GM12878 (cell line): ENCODE data around the gene GGNBP2. TPM values are rescaled to one million over a fixed set of nuclear protein-coding genes. Genes with fewer than 3 reads are reported as not detected.

ENCODE experiments used
- ATAC-seq: fragments of 200-7000 bp; cut with Tn5 transposase; 3 replicates; pipeline ENCODE4 v1.9.1; 2020; ENCODE audit warnings: mild to moderate bottlenecking, moderate library complexity
- BruUV-seq: library from RNA; stranded (reverse); fragments of 400-500 nt; replicated peaks from 2 replicates; lab custom pipeline; 2021; lab: Mats Ljungman, UMichigan
- CTCF ChIA-PET: fragments of 300-600 bp; sonication (Branson Sonifier 250); formaldehyde crosslinking; extraction: SDS; loops from one replicate; lab custom pipeline; 2021; ENCODE audit warnings: inconsistent platforms; lab: Yijun Ruan, JAX
- POLR2A ChIA-PET: fragments of 350-600 bp; formaldehyde crosslinking; extraction: SDS; loops from one replicate; lab custom pipeline; 2021; ENCODE audit warnings: inconsistent platforms; lab: Charles Lee
- RAD21 ChIA-PET: fragments of 300-600 bp; sonication (Branson Sonifier 250); formaldehyde crosslinking; loops from one replicate; lab custom pipeline; 2023; ENCODE audit warnings: antibody characterized with exemption; ENCODE audit not compliant: unreplicated experiment; lab: Charles Lee
- SMC1A ChIA-PET: fragments of 300-600 bp; sonication (Branson Sonifier 250); formaldehyde crosslinking; loops from one replicate; lab custom pipeline; 2023; ENCODE audit not compliant: unreplicated experiment, uncharacterized antibody; lab: Charles Lee
- DNase-seq: peaks from one replicate; pipeline ENCODE4 v3.0.0-alpha.2; 2011; ENCODE audit warnings: low read depth, low spot score
- FAIRE-seq: peaks from 3 replicates; lab custom pipeline; 2011; peaks lifted over from hg19 to GRCh38; lab: Jason Lieb, UNC
- H2AFZ ChIP-seq: 2 replicates; pipeline ENCODE4 v1.6.0; 2011; ENCODE audit warnings: low read depth, low read length, control low read depth; ENCODE audit not compliant: control insufficient read depth
- H3K27ac ChIP-seq: 2 replicates; pipeline ENCODE4 v1.5.1; 2011; ENCODE audit warnings: control low read depth; ENCODE audit not compliant: control insufficient read depth, insufficient read depth
- H3K27me3 ChIP-seq, 2 experiments: replicated peaks in 1 of 2; 2 replicates each; pipeline versions ENCODE4 v1.6.0 to v1.6.1; 2011; ENCODE audit warnings: low read length in 1 of 2; ENCODE audit not compliant: control insufficient read depth in 2 of 2, insufficient read depth in 2 of 2
- H3K36me3 ChIP-seq, 2 experiments: 2 replicates each; pipeline ENCODE4 v1.5.1; 2011; ENCODE audit warnings: low read length in 1 of 2; ENCODE audit not compliant: control insufficient read depth in 2 of 2, insufficient read depth in 2 of 2
- H3K4me1 ChIP-seq: 2 replicates; pipeline ENCODE4 v1.6.1; 2011; ENCODE audit warnings: mild to moderate bottlenecking, low read length, moderate library complexity, mixed read lengths; ENCODE audit not compliant: control insufficient read depth, insufficient read depth
- H3K4me2 ChIP-seq: 2 replicates; pipeline ENCODE4 v1.6.0; 2011; ENCODE audit warnings: control low read depth; ENCODE audit not compliant: control insufficient read depth, insufficient read depth
- H3K4me3 ChIP-seq: fragments of 200-600 bp; sonication (generic); 2 replicates; pipeline ENCODE4 v1.5.1; 2016
- H3K79me2 ChIP-seq: 2 replicates; pipeline ENCODE4 v1.6.0; 2011; ENCODE audit warnings: low read length; ENCODE audit not compliant: control insufficient read depth, insufficient read depth
- H3K9ac ChIP-seq: 2 replicates; pipeline ENCODE4 v1.8.0; 2011; ENCODE audit warnings: low read length, control low read depth, mixed read lengths; ENCODE audit not compliant: control insufficient read depth, insufficient read depth
- H3K9me3 ChIP-seq: replicated peaks from 3 replicates; pipeline ENCODE4 v1.5.1; 2011; ENCODE audit warnings: mild to moderate bottlenecking, low read length; ENCODE audit not compliant: control insufficient read depth, insufficient read depth
- H4K20me1 ChIP-seq: 2 replicates; pipeline ENCODE4 v1.6.0; 2011; ENCODE audit not compliant: control insufficient read depth, insufficient read depth
- ASH2L ChIP-seq: fragments of 300-600, 200-600 bp; sonication (generic); IDR thresholded peaks from 2 replicates; pipeline ENCODE4 v1.6.1; 2017; ENCODE audit warnings: low read depth, mild to moderate bottlenecking, borderline replicate concordance
- ATF7 ChIP-seq: fragments of 450-650 bp; IDR thresholded peaks from 2 replicates; pipeline ENCODE4 v1.6.1; 2016; ENCODE audit warnings: low read depth, mild to moderate bottlenecking
- CREM ChIP-seq: IDR thresholded peaks from 2 replicates; pipeline ENCODE4 v1.6.1; 2014; ENCODE audit warnings: antibody characterized with exemption, low read depth
- DPF2 ChIP-seq: fragments of 450-650 bp; IDR thresholded peaks from 2 replicates; pipeline ENCODE4 v1.6.1; 2017; ENCODE audit warnings: mild to moderate bottlenecking
- EP300 ChIP-seq, 2 experiments: fragments of 150-350 bp in 1 of 2; IDR thresholded peaks; 2 replicates each; pipeline ENCODE4 v1.6.1; 2011 to 2012; ENCODE audit warnings: low read depth in 2 of 2, low read length in 2 of 2, borderline replicate concordance in 1 of 2, improper control_type of control experiment in 1 of 2, inconsistent platforms in 1 of 2; ENCODE audit not compliant: control insufficient read depth in 1 of 2
- HDAC2 ChIP-seq: fragments of 200-600 bp; sonication (generic); IDR thresholded peaks from 2 replicates; pipeline ENCODE4 v1.6.1; 2017
- HSF1 ChIP-seq: fragments of 150-350 bp; IDR thresholded peaks from 2 replicates; pipeline ENCODE4 v1.6.1; 2014; ENCODE audit warnings: mild to moderate bottlenecking, low read depth, low read length
- KDM1A ChIP-seq: fragments of 200-600 bp; sonication (generic); IDR thresholded peaks from 2 replicates; pipeline ENCODE4 v1.6.1; 2016; ENCODE audit warnings: borderline replicate concordance
- MEF2A ChIP-seq: IDR thresholded peaks from 2 replicates; pipeline ENCODE4 v1.6.1; 2011; ENCODE audit warnings: low read depth, mild to moderate bottlenecking, low read length, moderate library complexity; ENCODE audit not compliant: insufficient read depth
- NFYB ChIP-seq: IDR thresholded peaks from 2 replicates; pipeline ENCODE4 v1.6.1; 2011; ENCODE audit warnings: low read depth, mild to moderate bottlenecking, low read length, improper control_type of control experiment, moderate library complexity; ENCODE audit not compliant: insufficient read depth
- PRDM15 ChIP-seq: fragments of 450-650 bp; formaldehyde crosslinking; IDR thresholded peaks from 2 replicates; pipeline ENCODE4 v1.4.0; 2020; ENCODE audit warnings: mild to moderate bottlenecking, moderate library complexity
- SIX5 ChIP-seq: IDR thresholded peaks from 2 replicates; pipeline ENCODE4 v1.6.1; 2011; ENCODE audit warnings: mild to moderate bottlenecking, low read depth, low read length, moderate library complexity; ENCODE audit not compliant: severe bottlenecking
- ZBTB33 ChIP-seq: fragments of 450-650 bp; IDR thresholded peaks from 2 replicates; pipeline ENCODE4 v1.6.1; 2017; ENCODE audit warnings: mild to moderate bottlenecking
- ZSCAN29 ChIP-seq: fragments of 450-650 bp; IDR thresholded peaks from 2 replicates; pipeline ENCODE4 v1.6.1; 2017; ENCODE audit warnings: mild to moderate bottlenecking, moderate library complexity
- WGBS: methylation state at CpG from one replicate; pipeline ENCODE4 v1.1.6; 2016; ENCODE audit warnings: low lambda C conversion rate; ENCODE audit not compliant: insufficient replicate concordance, insufficient coverage; ENCODE audit errors: missing lambda C conversion rate; 5-methylcytosine and 5-hydroxymethylcytosine counted together
- in situ Hi-C: fragments of 300-500 bp; cut with MboI; formaldehyde crosslinking; loops from 9 replicates; pipeline ENCODE4 v1.14.3; 2018; ENCODE audit warnings: mixed read lengths
- intact Hi-C: fragments of 100-400 bp; cut with micrococcal nuclease; formaldehyde crosslinking; loops from one replicate; pipeline ENCODE4 v1.14.2; 2022; ENCODE audit not compliant: unreplicated experiment
- polyA plus RNA-seq, 11 experiments: library from polyadenylated mRNA; depleted of rRNA in 4 of 11; unstranded in 6 of 11; stranded (reverse) in 5 of 11; fragments of >200 nt; fragmentation: Nextera tagmentation in 4 of 11; fragmentation: Illumina TruSeq in 1 of 11; extraction: Ambion mirVana in 4 of 11; extraction: Trizol in 1 of 11; gene quantifications; 1 replicate in 1 of 11; 2 replicates in 10 of 11; pipeline versions ENCODE4 v1.2.1 to v1.2.3, GENCODE V29; 2011 to 2016; ENCODE audit warnings: inconsistent platforms in 2 of 11, missing spikeins in 2 of 11, low read depth in 1 of 11
- total RNA-seq, 4 experiments: library from RNA; depleted of rRNA in 3 of 4; stranded (reverse); fragments of >200 nt in 3 of 4; fragmentation: Illumina TruSeq in 1 of 4; extraction: Trizol in 1 of 4; gene quantifications; 2 replicates each; pipeline versions ENCODE4 v1.2.1 to v1.2.3, GENCODE V29; 2013 to 2021

The GGNBP2 gene
- total and polyA plus RNA-seq, 10 of the 15 experiments (the other 5 are each of a cell fraction or from before 2014, with no cell fraction given), result 36.3 to 82.0 (median 50.0) TPM

DNA sequence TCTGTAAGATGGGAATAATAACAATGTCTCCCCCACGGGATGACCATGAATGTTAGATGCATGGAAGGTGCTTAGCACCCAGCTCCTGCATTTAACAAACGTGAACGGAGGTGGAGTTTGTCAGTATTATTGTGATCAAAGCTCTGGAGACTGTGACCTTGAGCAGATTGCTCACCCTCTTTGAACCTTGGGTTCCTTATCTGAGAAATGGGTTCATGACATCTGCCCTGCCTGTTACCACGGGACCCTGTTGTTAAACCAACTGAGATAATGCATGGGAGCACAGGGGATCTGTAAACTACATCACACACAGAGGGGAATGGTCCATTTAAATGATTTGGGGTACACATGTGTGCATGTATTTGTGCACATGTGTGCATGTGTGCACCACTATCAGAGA lies 86.3 kb downstream of the GGNBP2 start:
- no peak overlapping the region for H3K4me3 ChIP-seq
- CTCF ChIA-PET, result interaction anchor here (1.3 to 9.3 kb wide), 3 partner anchors 416 to 742 kb away, joined by 5 to 76 read pairs (median 25); no protein-coding TSS in a partner anchor
- SMC1A ChIA-PET, result interaction anchor here (1.2 to 4.5 kb wide), 2 partner anchors 42 to 416 kb away, joined by 4 to 25 read pairs; no protein-coding TSS in a partner anchor
- 44% methylated on average over 4 of the region's 4 CpGs for WGBS
- no peak for ATAC-seq
- intact Hi-C loops (no loop called here), in situ Hi-C loops (loop anchor here (25.0 kb wide), 1 partner anchor 1181 kb away; no protein-coding TSS in a partner anchor)
- no peak for FAIRE-seq
- H3K9ac ChIP-seq, result no peak overlapping the region
- H3K9me3 ChIP-seq, result no peaks in the 10 kb centered on the region
- no peaks in the 10 kb centered on the region for H4K20me1 ChIP-seq
- H3K36me3 ChIP-seq, result no peaks in the 10 kb centered on the region
- peaks cover 0 to 4% of the 10 kb centered on the region in 2 experiments; a peak in 2 of 4 replicates for H3K27me3 ChIP-seq
- POLR2A ChIA-PET, result no interaction called here
- no peak overlapping the region for H3K27ac ChIP-seq
- no peak for DNase-seq
- no TSS peak for BruUV-seq
- no peaks in the 10 kb centered on the region for H3K4me1 ChIP-seq
- no peaks in the 10 kb centered on the region for H3K79me2 ChIP-seq
- RAD21 ChIA-PET, result interaction anchor here (1.4 kb wide), 2 partner anchors 417 to 610 kb away, joined by 4 to 5 read pairs; no protein-coding TSS in a partner anchor
- no peak overlapping the region for H2AFZ ChIP-seq
- no peak overlapping the region for H3K4me2 ChIP-seq
- TF ChIP-seq ASH2L (no peak), DPF2 (no peak), CREM (no peak), MEF2A (no peak), KDM1A (no peak), ATF7 (no peak), ZSCAN29 (no peak), HSF1 (no peak), HDAC2 (no peak), EP300 (IDR thresholded peaks at IDR 0.05; ENCODE audit: borderline replicate concordance in 1 of 2, control insufficient read depth in 1 of 2, low read depth in 2 of 2, low read length in 2 of 2) (no peak), SIX5 (no peak), ZBTB33 (no peak), NFYB (no peak), PRDM15 (CRISPR knock-in tag) (no peak)
